ENCODE measurements around the gene CD93.

The CD93 gene

DNA sequence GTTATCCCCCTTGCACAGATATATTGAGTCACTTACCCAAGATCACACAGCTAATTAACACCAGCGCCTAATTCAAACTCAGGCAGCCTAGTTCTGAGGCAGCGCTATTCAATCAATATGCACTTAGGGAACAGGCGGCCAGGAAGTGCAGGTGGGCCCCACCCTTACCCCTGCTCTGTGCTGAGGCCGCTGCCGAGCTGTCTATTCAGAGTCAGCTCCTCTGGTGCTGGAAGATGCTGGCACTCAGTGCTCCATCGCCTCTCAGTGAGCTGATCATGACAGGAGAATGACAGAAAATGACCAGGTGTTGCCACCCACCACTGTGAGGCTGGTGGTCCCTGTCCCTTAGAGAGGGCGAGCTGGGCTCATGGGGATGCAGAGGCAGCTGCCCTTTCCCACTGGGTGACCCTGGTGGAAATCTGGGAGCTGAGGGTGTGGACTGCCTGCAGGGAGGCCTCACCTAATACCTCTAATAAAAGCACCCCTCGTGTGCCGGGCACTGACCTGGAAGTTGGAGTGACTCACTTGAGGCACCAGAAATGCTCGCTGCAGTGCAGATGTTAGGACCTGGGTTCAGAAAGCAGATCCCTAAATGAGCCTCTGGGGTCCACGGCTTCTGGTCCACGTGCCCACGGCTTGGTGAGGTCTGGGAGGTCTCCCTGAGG lies 42.5 kb upstream of the CD93 start:
- Histone ChIP-seq H3K27me3 (ENCODE audit: control insufficient read depth, insufficient read depth, low read length) (no peaks in the 10 kb centered on the region), H2AFZ (no peak overlapping the region), H3K4me3 (ENCODE audit: low read depth, low read length) (no peak overlapping the region), H3K4me2 (ENCODE audit: low read length) (no peak overlapping the region), H3K36me3 (ENCODE audit: control insufficient read depth, insufficient read depth, low read length) (no peaks in the 10 kb centered on the region), H3K4me1 (peaks cover 2% of the 10 kb centered on the region), H3K9me3 (ENCODE audit: control insufficient read depth, low read length) (no peaks in the 10 kb centered on the region), H3K27ac (no peak overlapping the region), H3K9ac (no peak overlapping the region), H3K79me2 (no peaks in the 10 kb centered on the region)
- TF ChIP-seq, protein P1, sequence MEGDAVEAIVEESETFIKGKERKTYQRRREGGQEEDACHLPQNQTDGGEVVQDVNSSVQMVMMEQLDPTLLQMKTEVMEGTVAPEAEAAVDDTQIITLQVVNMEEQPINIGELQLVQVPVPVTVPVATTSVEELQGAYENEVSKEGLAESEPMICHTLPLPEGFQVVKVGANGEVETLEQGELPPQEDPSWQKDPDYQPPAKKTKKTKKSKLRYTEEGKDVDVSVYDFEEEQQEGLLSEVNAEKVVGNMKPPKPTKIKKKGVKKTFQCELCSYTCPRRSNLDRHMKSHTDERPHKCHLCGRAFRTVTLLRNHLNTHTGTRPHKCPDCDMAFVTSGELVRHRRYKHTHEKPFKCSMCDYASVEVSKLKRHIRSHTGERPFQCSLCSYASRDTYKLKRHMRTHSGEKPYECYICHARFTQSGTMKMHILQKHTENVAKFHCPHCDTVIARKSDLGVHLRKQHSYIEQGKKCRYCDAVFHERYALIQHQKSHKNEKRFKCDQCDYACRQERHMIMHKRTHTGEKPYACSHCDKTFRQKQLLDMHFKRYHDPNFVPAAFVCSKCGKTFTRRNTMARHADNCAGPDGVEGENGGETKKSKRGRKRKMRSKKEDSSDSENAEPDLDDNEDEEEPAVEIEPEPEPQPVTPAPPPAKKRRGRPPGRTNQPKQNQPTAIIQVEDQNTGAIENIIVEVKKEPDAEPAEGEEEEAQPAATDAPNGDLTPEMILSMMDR (IDR thresholded peaks at IDR 0.05), result no peak

DNA sequence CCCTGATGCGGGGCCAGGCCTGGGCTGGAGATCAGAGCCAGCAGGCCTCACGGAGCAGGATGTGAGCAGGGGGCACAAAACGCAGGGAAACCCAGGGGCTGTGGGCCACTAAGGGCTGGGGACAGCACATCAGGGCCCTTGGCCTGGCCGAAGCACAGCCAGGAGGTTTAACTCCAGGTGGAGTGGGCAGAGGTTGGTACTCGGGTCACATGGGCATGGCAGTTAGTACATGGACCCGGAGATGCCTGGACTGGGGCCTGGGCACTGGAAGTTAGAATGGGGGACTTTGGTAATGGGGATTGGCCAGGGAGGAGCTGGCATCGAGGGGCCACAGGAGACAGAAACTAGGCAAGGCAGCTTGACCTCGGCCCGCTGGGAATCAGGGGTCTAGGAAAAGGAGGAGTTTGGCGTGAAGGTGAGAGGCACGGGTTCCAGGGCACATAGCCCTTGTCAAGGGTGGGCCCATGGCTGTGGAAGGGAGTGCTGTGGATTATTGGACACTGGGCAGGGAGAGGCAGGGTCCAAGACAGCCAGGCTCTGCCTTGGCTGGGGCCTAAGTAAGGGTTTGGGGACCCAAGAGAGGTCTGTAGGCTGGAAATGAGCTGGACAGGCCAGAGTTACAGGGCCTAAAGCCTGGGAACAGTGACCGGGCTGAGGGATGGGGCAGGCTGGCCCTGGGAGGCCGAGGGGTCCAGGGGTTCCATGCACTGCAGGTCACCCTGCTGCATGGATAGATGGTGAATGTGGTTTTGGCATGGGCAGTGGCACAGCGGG lies 41.6 kb upstream of the CD93 start:
- Histone ChIP-seq H3K79me2 (no peaks in the 10 kb centered on the region), H3K4me3 (ENCODE audit: low read depth, low read length) (no peak overlapping the region), H3K4me2 (ENCODE audit: low read length) (no peak overlapping the region), H3K27ac (no peak overlapping the region), H2AFZ (no peak overlapping the region), H3K36me3 (ENCODE audit: control insufficient read depth, insufficient read depth, low read length) (no peaks in the 10 kb centered on the region), H3K9me3 (ENCODE audit: control insufficient read depth, low read length) (no peaks in the 10 kb centered on the region), H3K4me1 (peaks cover 2% of the 10 kb centered on the region), H3K27me3 (ENCODE audit: control insufficient read depth, insufficient read depth, low read length) (no peaks in the 10 kb centered on the region), H3K9ac (no peak overlapping the region)
- TF ChIP-seq, protein P1 (IDR thresholded peaks at IDR 0.05), result no peak

DNA sequence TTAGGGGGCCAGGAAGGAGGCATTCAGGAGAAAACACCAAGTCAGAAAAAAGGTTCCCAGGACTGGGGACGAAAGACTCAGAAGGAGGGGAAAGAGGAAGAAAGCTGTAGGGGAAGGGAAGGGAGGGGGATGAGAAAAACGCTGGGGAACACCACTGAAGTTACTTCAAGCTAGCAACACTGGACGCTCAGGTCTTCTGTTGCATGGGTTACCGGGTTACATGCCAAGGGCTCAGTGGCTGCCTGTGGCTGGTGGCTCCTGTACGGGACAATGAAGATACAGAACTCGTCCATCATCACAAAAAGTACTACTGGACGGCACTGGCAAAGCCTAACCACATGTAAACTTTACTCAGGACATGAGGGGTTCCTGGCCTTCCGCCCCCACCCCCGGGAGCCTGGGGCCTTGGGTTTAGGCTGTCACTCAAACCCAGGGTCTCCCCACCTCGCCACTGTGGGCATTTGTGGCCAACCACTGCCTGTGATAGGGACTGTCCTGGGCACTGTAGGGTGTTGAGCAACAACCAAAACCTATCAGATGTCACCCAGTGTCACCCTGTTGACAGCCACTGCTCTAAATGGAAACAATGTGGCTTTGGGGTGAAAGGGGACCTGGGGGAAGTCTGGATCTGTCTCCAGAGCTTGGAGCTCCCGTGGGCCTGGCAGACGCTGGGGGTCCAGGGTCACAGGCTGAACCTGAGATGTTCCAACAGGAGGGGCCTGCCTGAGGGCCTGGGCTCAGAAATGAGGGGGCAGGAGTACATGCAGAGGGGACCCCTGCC lies 40.3 kb upstream of the CD93 start:
- TF ChIP-seq, protein P1 (IDR thresholded peaks at IDR 0.05), result no peak
- no peak overlapping the region for H3K4me2 ChIP-seq (ENCODE audit: low read length)
- H3K9me3 ChIP-seq (ENCODE audit: control insufficient read depth, low read length), result no peaks in the 10 kb centered on the region
- no peak overlapping the region for H2AFZ ChIP-seq
- H3K36me3 ChIP-seq (ENCODE audit: control insufficient read depth, insufficient read depth, low read length), result no peaks in the 10 kb centered on the region
- no peak overlapping the region for H3K27ac ChIP-seq
- H3K4me3 ChIP-seq (ENCODE audit: low read depth, low read length), result no peak overlapping the region
- H3K27me3 ChIP-seq (ENCODE audit: control insufficient read depth, insufficient read depth, low read length), result no peaks in the 10 kb centered on the region
- H3K9ac ChIP-seq, result no peak overlapping the region
- H3K79me2 ChIP-seq, result no peaks in the 10 kb centered on the region
- peaks cover 2% of the 10 kb centered on the region for H3K4me1 ChIP-seq

DNA sequence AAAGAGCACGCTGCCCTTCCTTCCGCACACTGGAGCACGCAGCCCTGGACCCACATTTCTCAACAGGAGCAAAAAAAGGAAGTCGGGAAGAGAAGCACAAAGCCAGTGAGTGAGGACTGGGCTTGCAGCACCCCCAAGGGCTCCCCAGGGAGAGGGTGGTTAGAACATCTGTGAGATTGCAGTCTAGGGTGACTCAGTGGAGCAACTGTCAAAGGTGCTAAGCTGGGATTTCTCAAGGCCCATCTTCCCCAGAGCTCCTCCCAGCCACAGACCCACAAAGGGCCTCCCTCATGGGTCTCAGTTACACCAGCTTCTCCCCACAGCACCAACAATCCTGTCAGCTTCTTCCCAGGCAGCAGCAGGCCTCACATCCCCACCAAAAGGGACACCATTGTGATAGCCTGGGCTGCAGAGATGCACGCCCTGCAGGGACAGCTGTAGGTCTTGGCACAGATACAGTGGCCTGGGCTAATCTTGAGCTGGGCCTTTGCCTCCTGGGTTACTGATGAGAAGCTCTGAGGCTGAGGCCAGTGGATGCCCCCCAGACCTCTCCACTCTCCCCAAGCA lies 39.6 kb upstream of the CD93 start:
- Histone ChIP-seq H3K4me3 (ENCODE audit: low read depth, low read length) (no peak overlapping the region), H3K36me3 (ENCODE audit: control insufficient read depth, insufficient read depth, low read length) (no peaks in the 10 kb centered on the region), H2AFZ (no peak overlapping the region), H3K9ac (no peak overlapping the region), H3K4me1 (peaks cover 2% of the 10 kb centered on the region), H3K27ac (no peak overlapping the region), H3K9me3 (ENCODE audit: control insufficient read depth, low read length) (no peaks in the 10 kb centered on the region), H3K79me2 (no peaks in the 10 kb centered on the region), H3K27me3 (ENCODE audit: control insufficient read depth, insufficient read depth, low read length) (no peaks in the 10 kb centered on the region), H3K4me2 (ENCODE audit: low read length) (no peak overlapping the region)
- TF ChIP-seq, protein P1 (IDR thresholded peaks at IDR 0.05), result no peak
